PFSK-1 (cell line): ENCODE measurements around the gene RAP1GAP2.

Experiments
- FOXP2 ChIP-seq: optimal IDR thresholded peaks from 2 replicates; pipeline ENCODE3; 2011; ENCODE audit warnings: borderline replicate concordance, control low read depth, inconsistent platforms; ENCODE audit not compliant: insufficient read depth; ENCODE audit errors: extremely low read length, extremely low read depth
- POLR2AphosphoS5 ChIP-seq: IDR thresholded peaks from 2 replicates; pipeline ENCODE4 v1.6.1; 2012; ENCODE audit warnings: low read depth, mild to moderate bottlenecking, control low read depth, low read length, moderate library complexity
- SIN3A ChIP-seq: IDR thresholded peaks from 2 replicates; pipeline ENCODE4 v1.6.1; 2012; ENCODE audit warnings: mild to moderate bottlenecking, low read length, moderate library complexity, borderline replicate concordance; ENCODE audit not compliant: insufficient read depth
- TAF1 ChIP-seq: IDR thresholded peaks from 2 replicates; pipeline ENCODE4 v1.6.1; 2012; ENCODE audit warnings: low read length, control low read depth, borderline replicate concordance; ENCODE audit not compliant: insufficient read depth

GRCh38 chr17:2796164-2797125 is at the start of gene RAP1GAP2:
- TF ChIP-seq POLR2AphosphoS5, result no peak
- TF ChIP-seq SIN3A, result no peak
- no peak for TF ChIP-seq FOXP2
- no peak for TF ChIP-seq TAF1
